Head of caudate nucleus (tissue), 42 donors: Measurements from ENCODE around the gene SLC35E4.
"Not testable (repeated sequence)": the region's sequence is repeated elsewhere in the genome, so short reads cannot be mapped to it uniquely, and the experiment has no call there.

Source experiments
- DNase-seq, 42 donors: peaks; one replicate each; pipeline versions ENCODE4 v3.0.0 to v3.0.0-alpha.2; 2020 to 2021; ENCODE audit warnings: mixed read lengths in 7 of 42
- intact Hi-C: fragments of 100-400 bp; cut with DNase I; formaldehyde crosslinking; loops from one replicate; pipeline ENCODE4 v1.15.0; 2022

Gene SLC35E4

GRCh38 chr22:30635273-30636225, at the start of gene SLC35E4:
Gene SLC35E4 (plus strand): TSS chr22:30635781. CDS start chr22:30636451, 670 bp downstream.
- intact Hi-C loops: loop anchor here (2.0 kb wide), 2 partner anchors 59 to 119 kb away; partner anchors contain the start of gene OSBP2
- peak; percentile 84 to 99 (median 97) for DNase-seq

- DNase-seq: no peak
- intact Hi-C loops: loop anchor here (10.0 kb wide), 1 partner anchor 162 kb away; the partner anchor contains the start of gene MTFP1
Observed at GRCh38 chr22:30586414-30586813, 49.2 kb upstream of the SLC35E4 start.

GRCh38 chr22:30591191-30591587, 44.4 kb upstream of the SLC35E4 start:
- intact Hi-C loops: no loop called here

GRCh38 chr22:30591588-30592359, 43.8 kb upstream of the SLC35E4 start, which contains the start of gene PES1:
Gene PES1 (minus strand): TSS chr22:30591910. CDS start chr22:30591833, 77 bp downstream.
- DNase-seq: peak; percentile 92 to 98 (median 96)
- intact Hi-C loops: no loop called here

More at GRCh38 chr22:30591191-30591587, 44.4 kb upstream of the SLC35E4 start:
- no peak for DNase-seq

GRCh38 chr22:30592360-30592713, 43.2 kb upstream of the SLC35E4 start:
- peak in 1 of 42 donors; percentile 49 for DNase-seq
- intact Hi-C loops: not testable (repeated sequence)

GRCh38 chr22:30596199-30596598, 39.4 kb upstream of the SLC35E4 start:
- DNase-seq: no peak
- intact Hi-C loops: no loop called here

- intact Hi-C loops: no loop called here
- no peak for DNase-seq
Observed at GRCh38 chr22:30596886-30597285, 38.7 kb upstream of the SLC35E4 start.

GRCh38 chr22:30598986-30599385, 36.6 kb upstream of the SLC35E4 start:
- no peak for DNase-seq
- intact Hi-C loops: no loop called here

GRCh38 chr22:30600921-30601320, 34.7 kb upstream of the SLC35E4 start:
- intact Hi-C loops: no loop called here

GRCh38 chr22:30601464-30601863, 34.1 kb upstream of the SLC35E4 start:
- intact Hi-C loops: no loop called here
- DNase-seq: no peak

More at GRCh38 chr22:30600921-30601320, 34.7 kb upstream of the SLC35E4 start:
- DNase-seq: no peak

- DNase-seq: peak in 14 of 42 donors; percentile 12 to 59 (median 31)
- intact Hi-C loops: no loop called here
Observed at GRCh38 chr22:30602049-30602448, 33.5 kb upstream of the SLC35E4 start.

GRCh38 chr22:30603801-30604200, 31.8 kb upstream of the SLC35E4 start:
- DNase-seq: no peak
- intact Hi-C loops: no loop called here

GRCh38 chr22:30604723-30605122, 30.9 kb upstream of the SLC35E4 start:
- intact Hi-C loops: no loop called here
- no peak for DNase-seq

- intact Hi-C loops: no loop called here
- DNase-seq: peak in 36 of 42 donors; percentile 8 to 81 (median 47)
Observed at GRCh38 chr22:30605449-30606110, 30.0 kb upstream of the SLC35E4 start.

GRCh38 chr22:30606455-30607299, 28.9 kb upstream of the SLC35E4 start, which contains the start of gene TCN2:
Gene TCN2 (plus strand): TSS chr22:30607174. CDS start chr22:30607332, 158 bp downstream.
- DNase-seq: peak; percentile 68 to 94 (median 84)
- intact Hi-C loops: no loop called here

GRCh38 chr22:30607300-30607930, 28.2 kb upstream of the SLC35E4 start:
- DNase-seq: no peak
- intact Hi-C loops: no loop called here

- intact Hi-C loops: no loop called here
- peak in 17 of 42 donors; percentile 14 to 48 (median 32) for DNase-seq
Observed at GRCh38 chr22:30607939-30608338, 27.6 kb upstream of the SLC35E4 start.
